CD14-positive monocyte (primary cell): ENCODE measurements around the gene OR2B2. TPM values are rescaled to one million over a fixed set of nuclear protein-coding genes. Genes with fewer than 3 reads are reported as not detected.

ENCODE experiments used
- DNase-seq, 3 donors: peaks; one replicate each; pipeline ENCODE4 v3.0.0-alpha.2; 2011 to 2022
- H2AFZ ChIP-seq: 2 replicates; pipeline ENCODE4 v1.6.0; 2012; ENCODE audit warnings: mild to moderate bottlenecking, low read depth, low read length, inconsistent platforms; ENCODE audit not compliant: insufficient read depth, poor library complexity, severe bottlenecking
- H3K27ac ChIP-seq, 2 donors: 1 replicate in 1 of 2; 2 replicates in 1 of 2; pipeline ENCODE4 v1.5.1; 2012 to 2013; ENCODE audit warnings: low read length in 2 of 2, control low read depth in 1 of 2, inconsistent platforms in 1 of 2, low read depth in 1 of 2, mild to moderate bottlenecking in 1 of 2
- H3K27me3 ChIP-seq, 2 donors: one replicate each; pipeline versions ENCODE4 v1.6.0 to v1.6.1; 2011 to 2013; ENCODE audit warnings: low read length in 2 of 2; ENCODE audit not compliant: control insufficient read depth in 2 of 2, insufficient read depth in 2 of 2
- H3K36me3 ChIP-seq, 2 donors: replicated peaks in 1 of 2; 1 replicate in 1 of 2; 2 replicates in 1 of 2; pipeline versions ENCODE4 v1.5.1 to v1.6.1; 2012 to 2013; ENCODE audit warnings: low read length in 2 of 2, control low read depth in 1 of 2, inconsistent platforms in 1 of 2, mild to moderate bottlenecking in 1 of 2; ENCODE audit not compliant: insufficient read depth in 2 of 2, control insufficient read depth in 1 of 2
- H3K4me1 ChIP-seq, 2 donors: 1 replicate in 1 of 2; 2 replicates in 1 of 2; pipeline versions ENCODE4 v1.5.1 to v1.6.1; 2012 to 2013; ENCODE audit warnings: low read length in 2 of 2, control low read depth in 1 of 2, inconsistent platforms in 1 of 2, mild to moderate bottlenecking in 1 of 2, moderate library complexity in 1 of 2; ENCODE audit not compliant: insufficient read depth in 2 of 2, control insufficient read depth in 1 of 2
- H3K4me2 ChIP-seq: replicated peaks from 2 replicates; pipeline ENCODE3; 2012; ENCODE audit warnings: low read length, moderate library complexity, mild to moderate bottlenecking; ENCODE audit not compliant: poor library complexity, severe bottlenecking; ENCODE audit errors: extremely low read depth
- H3K4me3 ChIP-seq, 3 experiments: fragments of 200-600 bp in 1 of 3; sonication (generic) in 1 of 3; replicated peaks in 1 of 3; 1 replicate in 2 of 3; 2 replicates in 1 of 3; pipeline ENCODE4 v1.5.1; 2011 to 2013; ENCODE audit warnings: low read length in 3 of 3, mild to moderate bottlenecking in 3 of 3, control low read depth in 2 of 3, low read depth in 2 of 3, inconsistent platforms in 1 of 3, moderate library complexity in 1 of 3
- H3K79me2 ChIP-seq: 2 replicates; pipeline ENCODE4 v1.6.0; 2012; ENCODE audit warnings: mild to moderate bottlenecking, control low read depth, inconsistent platforms, low read length, moderate library complexity; ENCODE audit not compliant: insufficient read depth
- H3K9ac ChIP-seq: 2 replicates; pipeline ENCODE4 v1.6.0; 2017; ENCODE audit warnings: low read length, mild to moderate bottlenecking; ENCODE audit not compliant: insufficient read depth, poor library complexity, severe bottlenecking
- H3K9me3 ChIP-seq, 2 donors: replicated peaks in 1 of 2; 1 replicate in 1 of 2; 2 replicates in 1 of 2; pipeline versions ENCODE4 v1.5.1 to v1.6.1; 2012 to 2013; ENCODE audit warnings: low read length in 2 of 2, control low read depth in 1 of 2; ENCODE audit not compliant: control insufficient read depth in 1 of 2, insufficient read depth in 1 of 2
- H4K20me1 ChIP-seq: 2 replicates; pipeline ENCODE4 v1.6.0; 2012; ENCODE audit warnings: mild to moderate bottlenecking, low read length, control low read depth, moderate library complexity; ENCODE audit not compliant: insufficient read depth
- H3K27ac Mint-ChIP-seq, 7 donors: one replicate each; pipeline ENCODE4 v1.8.0; 2020; ENCODE audit warnings: mild to moderate bottlenecking in 7 of 7, mixed read lengths in 7 of 7, moderate library complexity in 6 of 7, inconsistent platforms in 2 of 7
- H3K27me3 Mint-ChIP-seq, 3 donors: one replicate each; pipeline ENCODE4 v1.8.0; 2021 to 2022; ENCODE audit warnings: low read depth in 3 of 3, mild to moderate bottlenecking in 3 of 3, mixed read lengths in 3 of 3, moderate library complexity in 3 of 3, inconsistent platforms in 1 of 3
- H3K36me3 Mint-ChIP-seq, 2 donors: one replicate each; pipeline ENCODE4 v1.8.0; 2020; ENCODE audit warnings: mixed read lengths in 2 of 2, inconsistent platforms in 1 of 2, mild to moderate bottlenecking in 1 of 2
- H3K4me1 Mint-ChIP-seq: one replicate; pipeline ENCODE4 v1.8.0; 2020; ENCODE audit warnings: mild to moderate bottlenecking, mixed read lengths
- H3K4me3 Mint-ChIP-seq, 2 donors: one replicate each; pipeline ENCODE4 v1.8.0; 2020; ENCODE audit warnings: mild to moderate bottlenecking in 2 of 2, mixed read lengths in 2 of 2, moderate library complexity in 1 of 2
- H3K9me3 Mint-ChIP-seq, 7 donors: one replicate each; pipeline ENCODE4 v1.8.0; 2020 to 2022; ENCODE audit warnings: mixed read lengths in 7 of 7, mild to moderate bottlenecking in 6 of 7, moderate library complexity in 6 of 7, inconsistent platforms in 2 of 7
- WGBS: methylation state at CpG from one replicate; pipeline ENCODE4 v1.1.5; 2013; ENCODE audit warnings: missing lambda C conversion rate; ENCODE audit not compliant: insufficient coverage; 5-methylcytosine and 5-hydroxymethylcytosine counted together
- intact Hi-C, 2 donors: fragments of 100-400 bp; cut with micrococcal nuclease; formaldehyde crosslinking; loops; one replicate each; pipeline versions ENCODE4 v1.15.0 to v1.15.1; 2023
- polyA plus RNA-seq, 3 donors: library from polyadenylated mRNA; depleted of rRNA in 1 of 3; unstranded in 2 of 3; stranded (reverse) in 1 of 3; fragments of 300-500 nt in 2 of 3; fragments of >200 nt in 1 of 3; fragmentation: Illumina TruSeq in 2 of 3; gene quantifications; 1 replicate in 2 of 3; 2 replicates in 1 of 3; pipeline ENCODE4 v1.2.3, GENCODE V29; 2012 to 2021
- TF ChIP-seq, protein P1 (sequence below): fragments of 200-600 bp; IDR thresholded peaks from one replicate; pipeline ENCODE4 v1.8.0; 2022; ENCODE audit warnings: antibody characterized with exemption, mild to moderate bottlenecking

OR2B2 gene
- polyA plus RNA-seq, 3 donors = not detected

DNA sequence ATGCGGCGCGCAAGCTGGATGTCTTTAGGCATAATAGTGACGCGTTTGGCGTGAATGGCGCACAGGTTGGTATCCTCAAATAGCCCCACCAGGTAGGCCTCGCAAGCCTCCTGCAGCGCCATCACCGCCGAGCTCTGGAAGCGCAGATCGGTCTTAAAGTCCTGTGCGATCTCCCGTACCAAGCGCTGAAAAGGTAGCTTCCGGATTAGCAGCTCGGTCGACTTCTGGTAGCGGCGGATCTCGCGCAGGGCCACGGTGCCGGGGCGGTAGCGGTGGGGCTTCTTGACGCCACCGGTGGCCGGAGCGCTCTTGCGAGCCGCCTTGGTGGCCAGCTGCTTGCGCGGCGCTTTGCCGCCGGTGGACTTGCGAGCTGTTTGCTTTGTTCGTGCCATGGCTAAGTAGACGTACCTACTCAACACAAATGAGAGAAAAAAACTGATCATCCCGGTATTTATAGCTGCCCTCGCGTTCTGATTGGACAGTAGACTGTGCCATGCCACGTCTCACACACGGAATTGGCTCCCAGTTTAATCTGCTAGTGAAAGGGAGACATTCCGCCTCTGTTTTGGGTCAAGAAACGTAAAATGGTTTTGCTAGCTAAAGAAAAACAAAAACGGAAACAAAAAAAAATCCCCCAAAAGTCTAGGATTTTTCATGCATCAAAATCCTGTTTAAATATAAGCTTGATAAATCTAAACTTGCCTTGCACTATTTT, 40.1 kb downstream of the OR2B2 start:
- peak overlapping the region; percentile 54 to 95 for H3K27ac ChIP-seq
- WGBS = under 1% methylated on average over 43 of the region's 49 CpGs
- H3K79me2 ChIP-seq = no peaks in the 10 kb centered on the region
- H3K4me1 ChIP-seq = peaks cover 29 to 43% of the 10 kb centered on the region in 2 donors
- H3K4me2 ChIP-seq = peak overlapping the region; percentile 90
- Mint-ChIP-seq H3K27ac (peak overlapping the region; percentile 92 to 96 (median 96)), H3K4me1 (peaks cover 39% of the 10 kb centered on the region), H3K4me3 (peak overlapping the region; percentile 94 to 98), H3K27me3 (peaks cover 0 to 2% (median 0%) of the 10 kb centered on the region in 3 donors), H3K9me3 (no peaks in the 10 kb centered on the region), H3K36me3 (no peaks in the 10 kb centered on the region)
- DNase-seq = peak; percentile 93 to 94 (median 94)
- peak overlapping the region; percentile 86 to 98 (median 95) for H3K4me3 ChIP-seq
- H2AFZ ChIP-seq = peak overlapping the region; percentile 91
- no peaks in the 10 kb centered on the region for H3K9me3 ChIP-seq
- intact Hi-C loops = loop anchor here in 1 of 2 donors (5.0 kb wide), 1 partner anchor 60 kb away; a partner anchor contains a TSS
- H4K20me1 ChIP-seq = no peaks in the 10 kb centered on the region
- TF ChIP-seq, protein P1, sequence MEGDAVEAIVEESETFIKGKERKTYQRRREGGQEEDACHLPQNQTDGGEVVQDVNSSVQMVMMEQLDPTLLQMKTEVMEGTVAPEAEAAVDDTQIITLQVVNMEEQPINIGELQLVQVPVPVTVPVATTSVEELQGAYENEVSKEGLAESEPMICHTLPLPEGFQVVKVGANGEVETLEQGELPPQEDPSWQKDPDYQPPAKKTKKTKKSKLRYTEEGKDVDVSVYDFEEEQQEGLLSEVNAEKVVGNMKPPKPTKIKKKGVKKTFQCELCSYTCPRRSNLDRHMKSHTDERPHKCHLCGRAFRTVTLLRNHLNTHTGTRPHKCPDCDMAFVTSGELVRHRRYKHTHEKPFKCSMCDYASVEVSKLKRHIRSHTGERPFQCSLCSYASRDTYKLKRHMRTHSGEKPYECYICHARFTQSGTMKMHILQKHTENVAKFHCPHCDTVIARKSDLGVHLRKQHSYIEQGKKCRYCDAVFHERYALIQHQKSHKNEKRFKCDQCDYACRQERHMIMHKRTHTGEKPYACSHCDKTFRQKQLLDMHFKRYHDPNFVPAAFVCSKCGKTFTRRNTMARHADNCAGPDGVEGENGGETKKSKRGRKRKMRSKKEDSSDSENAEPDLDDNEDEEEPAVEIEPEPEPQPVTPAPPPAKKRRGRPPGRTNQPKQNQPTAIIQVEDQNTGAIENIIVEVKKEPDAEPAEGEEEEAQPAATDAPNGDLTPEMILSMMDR = peak; percentile 36
- H3K27me3 ChIP-seq = no peaks in the 10 kb centered on the region
- H3K36me3 ChIP-seq = no peaks in the 10 kb centered on the region
- H3K9ac ChIP-seq = peak overlapping the region; percentile 81

DNA sequence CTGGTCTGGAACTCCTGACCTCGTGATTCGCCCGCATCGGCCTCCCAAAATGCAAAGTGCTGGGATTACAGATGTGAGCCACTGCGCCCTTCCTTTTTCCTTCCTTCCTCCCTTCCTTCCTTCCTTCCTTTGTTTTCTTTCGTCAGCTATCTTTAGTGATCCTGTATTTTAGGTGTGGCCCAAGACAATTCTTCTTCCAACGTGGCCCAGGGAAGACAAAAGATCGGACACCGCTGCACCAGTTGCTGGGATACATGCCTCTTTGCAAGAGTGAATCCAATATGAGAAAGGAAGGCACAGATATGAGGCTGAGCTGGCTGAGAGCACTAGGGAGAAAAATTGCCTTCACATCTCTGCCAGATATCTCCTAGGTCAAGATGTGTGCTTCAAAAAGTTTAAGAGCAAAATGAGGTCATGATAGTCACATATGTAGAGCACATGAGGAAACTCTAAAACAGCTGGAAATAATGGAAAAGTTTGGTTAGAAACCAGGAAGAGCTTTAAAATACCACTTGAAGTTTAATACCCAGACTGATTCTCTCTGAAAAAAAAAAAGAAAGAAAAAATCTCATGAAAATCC, 41.8 kb downstream of the OR2B2 start:
- Histone ChIP-seq H3K4me1 (peaks cover 46 to 60% of the 10 kb centered on the region in 2 donors), H3K4me2 (no peak overlapping the region), H3K79me2 (no peaks in the 10 kb centered on the region), H3K27me3 (no peaks in the 10 kb centered on the region), H2AFZ (no peak overlapping the region), H3K4me3 (no peak overlapping the region), H3K36me3 (no peaks in the 10 kb centered on the region), H3K9me3 (no peaks in the 10 kb centered on the region), H4K20me1 (no peaks in the 10 kb centered on the region), H3K9ac (no peak overlapping the region), H3K27ac (no peak overlapping the region)
- Mint-ChIP-seq H3K36me3 (no peaks in the 10 kb centered on the region), H3K27me3 (peaks cover 0 to 2% (median 0%) of the 10 kb centered on the region in 3 donors), H3K27ac (peak overlapping the region in 1 of 7 donors; percentile 41), H3K4me3 (no peak overlapping the region), H3K9me3 (no peaks in the 10 kb centered on the region), H3K4me1 (peaks cover 56% of the 10 kb centered on the region)
- WGBS = 88% methylated on average over 5 of the region's 9 CpGs
- DNase-seq = no peak
- intact Hi-C loops = loop anchor here in 1 of 2 donors (5.0 kb wide), 1 partner anchor 58 kb away; a partner anchor contains a TSS
- TF ChIP-seq, protein P1 = no peak
